ENCODE results near the gene INSIG1.

DNA sequence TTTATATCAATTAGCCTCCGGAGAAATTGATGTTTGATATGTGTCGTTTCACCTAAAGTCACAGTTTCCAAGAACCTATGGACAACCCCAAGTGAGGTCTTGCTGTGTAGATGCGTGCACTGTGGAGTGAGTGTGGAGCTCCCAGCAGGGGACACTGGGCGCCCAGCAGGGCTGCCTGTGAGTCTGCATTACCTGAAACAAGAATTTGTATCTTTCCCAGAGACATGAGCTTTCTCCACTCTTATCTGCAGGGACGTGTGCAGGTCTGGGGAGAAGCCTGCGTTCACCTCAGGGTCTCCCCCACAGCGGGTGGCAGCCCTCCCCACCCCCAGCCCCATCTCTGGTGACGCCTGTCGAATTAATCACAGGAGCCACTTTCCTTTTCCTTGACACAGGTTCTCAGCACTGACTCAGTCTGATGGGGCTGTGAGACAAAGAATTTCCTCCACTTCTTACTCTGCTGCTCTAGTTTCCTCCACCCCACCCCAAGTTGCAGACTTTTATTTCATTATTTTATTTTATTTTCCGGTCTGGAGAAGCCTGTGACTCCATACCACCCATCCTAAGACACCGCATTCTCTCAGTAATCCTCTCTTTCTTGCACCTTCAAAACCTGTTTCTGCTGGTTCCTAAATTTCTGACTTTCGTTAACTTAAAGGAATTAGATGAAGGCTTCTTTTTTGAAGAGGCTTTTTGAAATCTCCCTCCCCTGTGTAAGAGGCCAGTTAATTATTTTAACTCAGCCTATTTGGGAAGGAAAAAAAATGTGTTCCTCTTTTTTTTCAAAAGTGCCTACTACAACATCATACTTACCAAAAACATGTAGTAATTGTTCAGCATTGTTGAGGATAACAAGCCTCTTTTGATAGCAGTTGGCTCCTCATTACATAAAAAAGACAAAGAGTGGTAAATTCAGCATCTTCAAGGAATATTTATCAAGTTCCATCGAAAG is 17.0 kb upstream of the INSIG1 start:
- TF ChIP-seq, protein P1, sequence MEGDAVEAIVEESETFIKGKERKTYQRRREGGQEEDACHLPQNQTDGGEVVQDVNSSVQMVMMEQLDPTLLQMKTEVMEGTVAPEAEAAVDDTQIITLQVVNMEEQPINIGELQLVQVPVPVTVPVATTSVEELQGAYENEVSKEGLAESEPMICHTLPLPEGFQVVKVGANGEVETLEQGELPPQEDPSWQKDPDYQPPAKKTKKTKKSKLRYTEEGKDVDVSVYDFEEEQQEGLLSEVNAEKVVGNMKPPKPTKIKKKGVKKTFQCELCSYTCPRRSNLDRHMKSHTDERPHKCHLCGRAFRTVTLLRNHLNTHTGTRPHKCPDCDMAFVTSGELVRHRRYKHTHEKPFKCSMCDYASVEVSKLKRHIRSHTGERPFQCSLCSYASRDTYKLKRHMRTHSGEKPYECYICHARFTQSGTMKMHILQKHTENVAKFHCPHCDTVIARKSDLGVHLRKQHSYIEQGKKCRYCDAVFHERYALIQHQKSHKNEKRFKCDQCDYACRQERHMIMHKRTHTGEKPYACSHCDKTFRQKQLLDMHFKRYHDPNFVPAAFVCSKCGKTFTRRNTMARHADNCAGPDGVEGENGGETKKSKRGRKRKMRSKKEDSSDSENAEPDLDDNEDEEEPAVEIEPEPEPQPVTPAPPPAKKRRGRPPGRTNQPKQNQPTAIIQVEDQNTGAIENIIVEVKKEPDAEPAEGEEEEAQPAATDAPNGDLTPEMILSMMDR (conservative IDR thresholded peaks at IDR 0.05; ENCODE audit: low read length), result no peak
- TF ChIP-seq EZH2phosphoT487 (IDR thresholded peaks at IDR 0.05; ENCODE audit: borderline replicate concordance), result no peak

Measured in Loucy (cell line).